NAMALWA (cell line): ENCODE data around the gene MDFI.

ENCODE experiments used
- DNase-seq: peaks from one replicate; pipeline ENCODE4 v3.0.0-alpha.2; 2015; ENCODE audit warnings: low spot score

The MDFI gene

DNA sequence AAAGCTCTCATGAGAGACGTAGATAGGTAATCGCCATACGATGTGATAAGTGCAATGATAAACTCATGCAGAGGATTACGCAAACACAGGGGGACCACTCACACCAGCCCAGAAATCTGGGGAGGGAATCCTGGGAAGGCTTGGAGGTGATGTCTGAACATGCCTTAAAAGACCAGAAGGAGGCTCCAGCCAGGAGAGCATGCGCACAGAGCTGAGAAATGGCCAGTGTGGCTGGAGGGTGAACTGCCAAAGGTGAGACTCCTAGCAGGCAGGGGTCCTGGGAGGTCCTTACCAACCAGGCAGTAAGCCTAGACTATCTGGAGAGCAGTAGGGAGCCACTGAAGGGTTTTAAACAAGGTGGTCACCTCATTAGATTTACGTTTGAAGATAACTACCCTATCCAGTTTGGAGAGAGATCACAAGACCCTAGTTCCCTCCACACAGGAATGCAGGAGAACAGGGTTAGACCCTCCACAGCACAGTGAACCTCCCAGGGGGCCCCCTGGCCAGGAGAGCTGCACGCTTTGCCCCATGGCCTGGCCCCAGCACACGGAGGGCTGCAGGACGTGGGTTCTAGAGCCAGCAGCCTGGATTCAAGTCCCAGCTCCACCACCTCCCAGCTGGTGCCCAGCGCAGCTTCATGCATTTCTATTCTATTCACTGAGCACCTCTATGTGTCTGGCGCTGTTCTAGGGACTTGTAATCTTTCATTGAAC lies 13.1 kb downstream of the MDFI start:
- DNase-seq: no peak

DNA sequence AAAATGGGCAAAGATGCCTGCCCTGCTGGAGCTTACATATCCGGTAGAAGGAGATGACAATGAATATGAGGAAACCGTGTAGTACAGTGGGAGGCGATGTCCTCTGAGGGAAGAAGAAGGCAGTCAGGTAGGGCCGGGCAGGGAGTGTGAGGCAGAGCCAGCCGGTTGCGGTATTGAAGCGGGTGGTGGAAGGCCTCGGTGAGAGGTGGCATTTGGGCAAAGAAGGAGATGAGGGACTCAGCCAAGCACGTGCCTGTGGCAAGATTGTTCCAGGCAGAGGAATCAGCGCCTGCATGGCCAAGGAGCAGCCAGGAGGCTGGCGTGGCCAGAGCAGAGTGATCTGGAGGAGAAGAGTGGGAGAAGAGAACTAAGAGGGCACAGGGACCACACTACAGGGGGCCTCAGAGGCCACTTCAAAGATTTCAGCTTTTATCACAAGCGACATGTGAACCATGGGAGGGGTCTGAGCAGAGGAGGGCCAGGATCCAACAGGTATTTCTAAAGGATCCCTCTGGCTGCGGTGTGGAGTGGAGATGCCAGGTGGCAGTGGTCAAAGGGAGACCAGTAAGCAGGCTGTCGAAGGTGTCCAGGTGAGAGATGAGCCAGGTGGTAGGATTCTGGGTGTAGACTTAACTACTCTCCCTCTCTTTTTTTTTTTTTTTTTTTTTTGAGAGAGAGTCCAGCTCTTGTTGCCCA lies 13.8 kb downstream of the MDFI start:
- no peak for DNase-seq

DNA sequence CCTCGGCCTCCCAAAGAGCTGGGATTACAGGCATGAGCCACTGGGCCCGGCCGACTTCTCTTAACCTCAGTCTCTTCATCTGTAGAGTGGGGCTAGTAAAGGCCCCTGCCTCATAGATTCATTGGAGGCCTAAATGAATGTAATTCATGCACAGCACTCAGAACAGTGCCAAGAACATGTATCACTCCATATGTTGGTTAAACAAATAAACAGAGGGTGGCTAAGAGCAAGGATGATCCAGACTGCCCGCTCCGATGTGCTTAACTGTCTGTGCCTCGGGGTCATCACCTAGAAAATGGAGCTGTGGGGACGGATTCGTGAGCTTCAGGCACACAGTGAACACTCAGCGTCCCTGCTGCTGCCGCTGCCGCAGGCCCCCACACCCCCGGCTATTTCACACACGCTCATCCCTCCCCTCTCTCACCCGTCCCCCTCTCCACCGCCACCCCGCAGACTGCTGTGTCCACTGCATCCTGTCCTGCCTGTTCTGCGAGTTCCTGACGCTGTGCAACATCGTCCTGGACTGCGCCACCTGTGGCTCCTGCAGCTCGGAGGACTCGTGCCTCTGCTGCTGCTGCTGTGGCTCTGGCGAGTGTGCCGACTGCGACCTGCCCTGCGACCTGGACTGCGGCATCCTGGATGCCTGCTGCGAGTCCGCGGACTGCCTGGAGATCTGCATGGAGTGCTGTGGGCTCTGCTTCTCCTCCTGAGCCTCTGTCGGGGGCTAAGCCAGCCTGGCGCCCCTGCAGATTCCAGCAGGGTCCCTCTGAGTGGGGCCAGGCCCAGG lies 14.8 kb downstream of the MDFI start:
- no peak for DNase-seq

DNA sequence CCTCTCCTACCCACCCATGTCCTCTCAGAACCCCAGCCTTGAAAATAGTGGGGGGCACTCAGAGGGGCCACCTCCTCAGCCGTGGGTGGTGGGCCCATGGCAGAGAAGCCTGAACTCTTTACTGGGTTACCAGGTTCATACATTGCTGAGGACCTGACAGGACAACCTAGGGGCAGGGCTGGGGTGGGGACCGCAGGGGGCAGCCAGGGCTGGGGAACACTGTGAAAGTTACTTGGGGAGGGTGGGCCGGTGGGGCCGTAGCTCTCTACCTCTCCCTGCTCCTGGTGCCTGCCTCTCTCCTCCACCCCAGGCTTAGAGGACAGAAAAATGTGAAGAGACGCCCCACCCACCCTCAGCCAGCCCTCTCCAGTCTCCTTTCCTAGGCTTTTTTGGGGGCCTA lies 15.4 kb downstream of the MDFI start:
- DNase-seq: no peak

DNA sequence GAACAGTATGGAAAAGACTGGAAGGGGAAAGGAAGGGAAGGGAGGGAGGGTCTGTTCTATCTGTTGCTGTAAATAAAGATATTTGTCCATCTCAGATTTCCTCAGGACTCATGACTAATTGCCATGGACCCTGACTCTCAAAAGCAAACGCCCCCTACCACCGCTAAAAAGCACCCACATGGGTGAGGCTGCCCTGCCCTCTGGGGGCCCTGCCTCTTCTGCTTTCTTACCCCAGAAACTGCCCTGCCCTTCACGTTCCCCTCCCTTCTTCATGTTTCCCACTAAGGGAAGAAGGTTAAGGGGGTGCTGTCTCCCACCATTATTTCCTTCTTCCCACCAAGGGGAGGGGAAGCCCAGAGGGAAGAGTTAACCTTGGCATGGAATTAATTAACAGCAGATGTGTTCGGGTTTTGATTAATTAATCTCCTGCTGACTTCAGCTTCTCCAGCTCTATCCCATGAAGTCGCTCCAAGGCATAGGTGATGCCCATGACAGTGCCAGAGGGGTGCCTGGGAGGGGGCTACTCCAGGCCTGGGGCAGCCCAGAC lies 16.0 kb downstream of the MDFI start:
- DNase-seq: no peak

DNA sequence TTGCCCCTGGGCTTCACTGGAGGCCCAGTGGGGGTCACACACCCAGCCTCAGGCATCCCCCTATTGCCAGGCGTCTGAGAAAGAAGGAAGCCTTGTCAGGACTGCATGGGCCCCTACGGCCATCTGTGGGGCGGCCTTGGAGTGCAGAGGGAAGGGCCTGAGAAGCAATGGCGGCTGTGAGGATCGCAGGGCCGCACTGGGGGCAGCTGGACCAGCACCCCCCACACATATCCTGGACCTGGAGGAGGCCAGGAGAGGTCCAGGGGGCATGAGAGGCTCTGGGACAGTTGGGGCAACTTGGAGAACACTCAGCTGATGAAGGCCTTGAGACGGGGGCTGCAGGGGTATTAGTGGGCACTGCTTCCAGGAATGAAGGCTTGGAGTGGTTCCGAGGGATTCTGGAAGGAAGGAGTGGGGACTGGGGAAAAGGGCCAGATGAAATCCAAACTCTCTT lies 16.5 kb downstream of the MDFI start:
- DNase-seq: no peak

DNA sequence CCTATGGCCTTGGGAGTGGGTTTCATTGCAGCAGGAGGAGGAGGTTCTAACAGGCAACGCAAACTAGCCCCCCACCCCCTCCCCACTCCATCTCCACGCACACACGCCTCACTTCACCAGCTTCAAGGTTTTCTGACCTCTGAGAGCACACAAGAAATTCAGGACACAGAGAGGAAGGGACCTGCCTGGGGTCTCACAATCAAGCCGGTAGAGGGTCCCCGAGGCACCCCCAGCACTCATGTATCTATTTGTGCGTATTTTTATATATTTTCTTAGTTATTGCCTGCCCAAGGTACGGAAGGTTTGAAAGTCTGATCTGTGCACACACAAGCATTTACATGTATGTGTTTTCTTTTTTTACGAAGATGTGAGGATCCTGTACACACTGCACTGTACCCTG lies 16.9 kb downstream of the MDFI start:
- no peak for DNase-seq

DNA sequence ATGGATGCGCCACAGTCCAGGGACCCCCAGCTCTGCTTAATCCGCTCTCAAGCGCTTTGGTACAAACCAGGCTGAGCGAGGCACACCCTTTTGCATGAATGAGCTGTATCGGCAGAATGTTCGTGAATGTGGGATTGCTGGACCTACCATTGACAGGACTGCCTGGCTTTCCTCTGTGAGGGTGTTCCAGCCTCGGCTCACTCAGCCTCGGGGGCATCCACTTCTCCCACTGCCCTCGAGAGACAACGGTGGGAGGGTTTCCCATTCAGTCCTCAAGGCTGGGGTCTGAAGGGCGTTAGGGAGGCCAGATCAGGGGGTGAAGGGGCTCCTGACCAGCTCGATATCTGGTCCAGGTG lies 17.4 kb downstream of the MDFI start:
- DNase-seq: no peak

DNA sequence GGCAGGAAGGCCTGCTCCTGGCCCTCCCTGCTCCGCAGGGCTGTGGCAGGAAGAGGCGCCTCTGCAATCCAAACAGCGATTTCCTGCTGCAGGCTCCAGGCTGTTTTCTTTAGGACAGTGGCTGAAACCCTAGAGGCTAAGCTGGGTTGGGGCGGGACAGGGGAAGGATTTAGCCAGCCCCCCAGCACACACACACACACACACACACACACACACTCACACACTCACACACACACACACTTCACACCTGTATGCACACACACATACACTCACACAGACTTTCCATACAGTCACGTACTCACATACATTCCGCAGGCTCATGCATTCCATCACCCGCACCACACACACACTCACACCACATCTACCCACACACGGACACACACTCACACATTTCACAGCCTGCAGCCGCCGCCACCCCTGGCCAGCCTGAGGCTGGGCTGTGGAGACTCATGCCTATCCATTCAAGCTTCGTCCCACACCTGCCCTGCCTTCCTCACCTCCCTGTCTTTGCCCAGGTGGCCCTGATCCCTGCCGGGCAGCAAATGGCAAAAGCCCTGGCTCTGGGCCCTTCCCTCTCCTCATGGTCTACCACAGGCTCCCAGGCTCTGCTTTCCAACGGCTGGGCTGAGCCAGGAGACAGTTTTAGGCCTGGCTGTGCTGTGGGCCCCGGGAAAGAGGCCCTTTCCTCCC lies 17.9 kb downstream of the MDFI start:
- DNase-seq: no peak

DNA sequence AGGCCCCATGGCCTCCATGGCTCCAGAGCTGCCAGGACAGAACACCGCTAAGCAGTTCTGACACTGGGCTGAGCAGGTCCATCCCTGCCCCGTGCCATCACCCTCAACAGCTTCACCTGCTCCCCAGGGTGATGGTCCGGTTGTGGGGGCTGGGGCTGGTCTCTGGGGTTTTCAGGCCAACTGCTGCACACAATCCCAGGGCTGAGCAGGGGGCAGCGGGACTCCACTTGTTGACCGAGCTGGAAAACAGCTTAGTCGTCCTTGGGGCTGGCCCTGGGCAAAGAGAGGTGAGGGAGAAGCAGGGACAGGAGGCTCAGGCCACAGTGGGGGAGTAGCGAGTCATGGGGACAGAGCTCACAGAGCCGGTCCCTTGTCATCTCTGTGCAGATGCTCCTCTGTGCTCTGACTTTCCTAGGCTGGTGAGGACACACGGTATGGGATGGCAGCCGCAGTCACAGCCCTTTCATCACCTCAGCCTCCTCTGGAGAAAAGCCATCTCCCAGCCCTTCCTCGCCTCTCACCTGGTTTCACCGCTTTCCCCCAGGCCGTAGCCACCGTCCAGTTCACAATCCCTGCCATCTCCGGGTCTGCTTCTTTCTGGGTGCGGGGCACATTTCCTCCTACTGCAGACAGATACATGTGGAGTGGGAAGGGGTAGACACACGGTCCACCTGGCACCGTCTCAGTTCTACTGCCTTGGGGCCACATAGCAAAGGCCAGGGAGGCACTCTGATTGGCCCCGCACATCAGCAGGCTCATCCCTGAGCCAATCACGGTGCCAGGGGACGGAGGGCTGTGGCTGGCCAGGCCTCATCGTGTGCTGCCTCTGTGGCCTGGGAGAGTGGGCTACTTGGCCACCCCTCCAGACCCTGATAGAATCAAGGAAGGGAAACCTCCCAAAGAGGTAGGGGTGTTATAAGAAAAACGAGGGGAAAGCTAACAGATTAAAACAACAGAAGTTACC lies 19.1 kb downstream of the MDFI start:
- no peak for DNase-seq

DNA sequence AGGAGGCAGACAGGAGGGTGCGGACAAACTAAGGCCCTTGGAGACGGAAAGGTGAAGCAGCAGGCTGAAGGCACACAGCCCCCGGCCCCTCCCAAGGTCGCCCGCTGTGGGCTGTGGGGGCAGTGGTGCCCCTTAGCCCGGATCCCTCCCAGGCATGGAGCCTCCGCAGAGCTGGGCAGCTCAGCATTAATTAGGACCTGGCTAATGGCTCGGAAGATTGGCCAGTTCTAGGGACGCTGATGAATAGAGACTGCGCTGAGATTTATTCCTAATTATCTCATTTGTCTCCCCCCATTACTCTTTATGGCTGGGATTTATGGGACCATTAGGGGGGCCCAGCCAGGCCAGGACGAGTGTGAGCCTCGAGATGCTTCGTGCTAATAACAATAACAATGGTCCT lies 20.4 kb downstream of the MDFI start:
- no peak for DNase-seq

DNA sequence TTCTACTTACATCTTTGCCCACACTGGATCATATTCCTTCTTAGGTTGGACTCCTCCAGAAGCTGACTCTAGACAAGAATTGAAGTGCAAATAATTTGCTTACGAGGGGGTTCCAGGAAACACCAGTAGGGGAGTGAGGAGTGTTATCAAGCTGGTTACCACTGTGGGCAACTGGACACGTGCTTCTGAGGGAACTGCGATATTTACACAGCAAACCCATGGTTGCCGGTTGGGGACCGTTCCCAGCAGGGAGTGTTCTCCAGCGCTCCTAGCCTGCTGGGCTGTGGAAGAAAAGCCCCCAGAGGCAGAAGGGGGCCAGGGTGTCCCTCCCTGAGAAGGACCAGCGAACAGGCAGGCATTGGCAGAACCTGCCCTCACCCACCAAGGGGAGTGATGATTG lies 21.7 kb downstream of the MDFI start:
- DNase-seq: no peak

DNA sequence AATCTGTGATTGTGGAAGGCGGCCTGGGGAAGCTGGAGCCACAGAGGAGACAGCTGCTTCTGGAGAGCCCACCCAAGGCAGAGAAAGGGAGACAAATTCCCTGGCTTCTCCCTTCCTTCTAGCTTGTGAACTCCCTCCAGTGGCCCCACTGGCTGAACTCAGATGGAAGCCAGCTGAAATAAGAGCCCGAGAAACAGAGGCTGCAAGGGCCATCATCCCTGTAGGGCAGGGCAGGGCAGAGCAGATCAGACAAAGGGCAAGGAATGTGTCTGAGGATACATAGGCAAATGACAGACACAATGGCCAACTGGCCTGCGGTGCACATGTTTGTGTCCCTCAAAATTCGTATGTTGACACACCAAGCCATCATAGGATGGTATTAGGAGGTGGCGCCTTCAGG lies 25.3 kb downstream of the MDFI start:
- no peak for DNase-seq

DNA sequence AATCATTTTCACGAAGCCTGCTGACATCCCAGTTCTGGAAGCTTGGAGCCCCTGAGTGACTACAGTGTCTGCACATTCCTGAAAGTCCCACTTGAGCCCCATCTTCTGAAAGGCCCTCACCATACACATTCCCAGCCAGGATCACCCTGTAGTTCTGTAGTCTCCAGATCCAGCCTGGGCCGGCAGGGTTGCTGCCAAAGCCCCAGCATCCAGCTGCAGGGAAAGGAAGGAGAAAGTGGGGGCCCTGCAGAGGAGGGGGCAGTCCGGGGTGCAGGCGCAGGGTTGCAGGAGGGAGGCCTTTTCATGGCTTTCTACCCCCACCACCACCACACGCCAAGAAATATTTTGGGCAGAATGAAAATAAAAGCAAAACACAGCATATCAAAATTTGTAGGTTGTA lies 26.0 kb downstream of the MDFI start:
- DNase-seq: no peak

DNA sequence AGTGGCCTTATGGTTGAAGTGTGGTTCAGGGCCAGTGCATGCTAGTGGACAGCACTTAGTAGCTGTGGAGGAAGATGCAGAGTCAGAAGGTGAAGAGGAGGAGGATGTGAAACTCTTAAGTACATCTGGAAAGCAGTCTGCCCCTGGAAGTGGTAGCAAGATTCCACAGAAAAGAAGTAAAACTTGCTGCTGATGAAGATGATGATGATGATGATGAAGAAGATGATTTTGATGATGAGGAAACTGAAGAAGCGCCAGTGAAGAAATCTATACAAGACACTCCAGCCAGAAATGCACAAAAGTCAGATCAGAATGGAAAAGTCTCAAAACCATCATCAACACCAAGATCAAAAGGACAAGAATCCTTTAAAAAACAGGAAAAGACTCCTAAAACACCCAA lies 28.9 kb downstream of the MDFI start:
- DNase-seq: no peak

DNA sequence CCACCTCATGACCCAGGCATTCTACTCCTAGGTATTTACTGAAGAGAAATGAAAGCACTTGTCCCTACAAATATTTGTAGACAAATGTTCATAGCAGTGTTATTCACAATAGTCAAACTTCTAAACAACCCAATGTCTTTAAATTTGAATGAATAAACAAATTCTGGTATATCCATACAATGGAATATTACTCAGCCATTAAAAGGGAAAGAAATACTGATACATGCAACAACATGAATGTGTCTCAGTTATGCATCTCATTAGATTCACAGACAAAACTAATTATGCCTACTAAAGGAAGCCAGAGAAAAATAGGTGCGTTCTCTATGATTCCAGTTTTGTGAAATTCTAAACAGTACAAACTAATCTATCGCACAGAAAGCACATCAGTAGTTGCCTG lies 30.7 kb downstream of the MDFI start:
- no peak for DNase-seq

DNA sequence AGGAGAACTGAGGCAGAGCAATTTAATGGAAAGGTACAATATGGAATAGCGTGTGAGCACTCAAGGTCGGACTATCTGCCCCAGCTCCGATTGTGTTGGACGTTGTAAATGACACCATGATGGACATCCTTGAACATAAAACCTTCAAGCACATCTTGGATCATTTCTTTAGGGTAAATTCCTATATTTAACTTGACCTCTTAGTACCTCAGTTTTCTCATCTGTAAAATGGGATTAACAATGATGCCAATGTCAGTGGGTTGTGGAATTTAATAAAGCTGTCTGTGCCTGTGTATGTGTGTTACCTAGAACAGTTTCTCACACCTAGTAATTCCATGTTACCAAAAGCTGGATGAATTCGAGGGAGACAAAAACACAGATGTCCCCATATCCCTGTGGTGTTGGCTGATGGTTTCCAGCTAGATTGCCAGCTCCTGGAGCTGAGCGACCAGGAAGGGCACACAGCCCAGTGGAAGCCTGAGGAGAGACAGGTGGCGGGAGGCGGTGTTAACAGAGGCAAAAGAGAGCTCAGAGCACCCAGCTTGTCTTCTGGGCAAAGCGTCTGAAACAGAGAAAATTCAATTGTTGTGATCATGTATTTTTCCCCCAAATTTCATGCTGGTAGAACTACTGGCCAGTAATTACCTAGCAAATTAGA lies 32.6 kb downstream of the MDFI start:
- no peak for DNase-seq

DNA sequence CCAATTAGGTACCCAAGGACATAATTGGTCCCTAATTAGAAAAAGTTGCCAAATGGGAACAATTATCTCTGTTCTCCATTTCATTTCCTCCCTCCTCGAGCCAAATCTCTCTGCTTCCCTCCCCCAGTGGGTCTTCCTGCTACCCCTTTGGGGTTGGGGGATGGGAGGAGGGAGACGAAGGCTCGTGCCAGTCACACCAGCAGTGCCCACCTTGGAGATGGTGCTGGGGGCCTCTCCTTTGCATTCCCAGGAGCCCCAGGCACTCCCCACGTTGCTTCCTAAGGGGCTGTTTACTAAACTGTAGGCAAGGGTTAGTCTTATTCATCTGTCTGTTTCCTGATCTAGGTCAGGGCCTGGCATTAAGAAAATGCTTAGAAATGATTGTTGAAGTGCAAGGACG lies 33.1 kb downstream of the MDFI start:
- DNase-seq: no peak

DNA sequence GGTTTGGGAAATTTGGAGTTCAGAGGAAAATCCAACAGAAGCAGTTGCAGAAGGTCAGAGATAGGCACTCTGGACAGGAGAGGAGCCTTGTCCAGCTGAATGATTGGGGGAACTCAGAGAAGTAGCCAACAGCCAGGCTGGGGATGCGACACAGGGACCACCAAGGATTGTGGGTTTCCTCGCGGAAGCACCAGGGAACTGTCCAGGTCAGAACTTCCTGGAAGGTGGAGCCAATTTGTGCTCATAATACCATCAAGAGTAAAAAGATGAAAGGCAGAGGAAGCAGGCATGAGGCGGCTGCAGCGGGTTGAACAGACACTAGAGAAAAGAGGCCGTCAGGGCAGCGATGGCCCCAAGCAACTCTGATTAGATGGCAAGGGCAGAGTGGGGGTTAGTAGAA lies 33.7 kb downstream of the MDFI start:
- DNase-seq: no peak

DNA sequence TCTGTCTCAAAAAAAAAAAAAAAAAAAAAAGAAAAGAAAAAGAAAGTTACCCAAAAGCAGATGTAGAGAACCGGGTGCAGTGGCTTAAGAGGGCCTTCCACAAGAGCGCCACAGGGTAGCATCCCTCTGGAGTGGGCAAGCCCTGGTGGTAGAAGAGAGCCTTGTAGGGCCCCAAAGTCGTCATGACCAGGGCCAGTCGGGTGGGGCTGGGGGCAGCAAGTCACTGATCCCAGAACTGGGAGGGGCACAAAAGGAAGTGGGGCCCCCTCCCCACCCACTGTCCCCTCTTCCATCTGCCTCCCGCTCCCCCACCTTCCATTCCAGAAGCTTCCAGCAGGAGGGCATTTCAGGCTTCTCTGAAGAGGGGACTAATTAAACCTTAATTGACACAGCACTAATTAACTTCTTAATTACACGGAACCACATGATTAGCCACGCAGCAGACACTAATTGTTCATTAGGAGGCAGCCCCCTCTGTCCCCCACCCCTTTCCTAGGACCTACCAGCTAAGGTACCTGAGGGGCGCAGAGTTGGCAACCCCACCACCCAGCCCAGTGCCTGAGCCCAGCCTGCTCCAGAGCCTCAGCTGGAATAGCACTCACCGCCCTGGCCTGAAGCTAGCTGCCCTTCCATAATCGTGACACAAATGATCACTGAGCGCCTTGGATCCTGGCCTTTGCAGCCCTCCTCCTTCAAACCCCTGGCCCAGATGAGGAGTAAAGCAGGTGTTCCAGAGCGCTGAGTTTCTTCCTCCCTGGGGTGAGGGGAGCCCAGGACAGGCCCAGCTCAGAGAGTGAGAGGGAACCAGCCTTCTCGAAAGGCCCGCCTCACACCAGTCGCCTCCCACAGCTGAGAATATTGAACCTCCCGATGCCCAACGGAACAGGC lies 34.8 kb downstream of the MDFI start:
- no peak for DNase-seq
